Activated CD4-positive, alpha-beta T cell treated with anti-CD3 and anti-CD28 coated beads, Interleukin-2, amount 50 U/mL, for 1 hour (primary cell): ENCODE data around the gene OR10Z1.

Experiments used
- DNase-seq: peaks from one replicate; pipeline ENCODE4 v3.0.0-alpha.2; 2020

The OR10Z1 gene

GRCh38 chr1:158604968-158605367 lies at the start of gene OR10Z1:
Gene OR10Z1 (plus strand): TSS chr1:158605268. CDS start chr1:158606439, 1,171 bp downstream.
- DNase-seq = no peak

- no peak for DNase-seq
These were observed 45.4 kb upstream of the OR10Z1 start for GRCh38 chr1:158559696-158560095.

GRCh38 chr1:158563853-158564252 lies 41.2 kb upstream of the OR10Z1 start:
- no peak for DNase-seq

GRCh38 chr1:158564608-158565007 lies 40.5 kb upstream of the OR10Z1 start:
- DNase-seq = no peak

- DNase-seq = no peak
These were observed 34.6 kb upstream of the OR10Z1 start, which contains the start of gene OR6P1 for GRCh38 chr1:158570480-158570879. Gene OR6P1 (minus strand): TSS chr1:158570580. CDS start chr1:158563604, 6,976 bp downstream.

GRCh38 chr1:158572226-158572625 lies 32.8 kb upstream of the OR10Z1 start:
- no peak for DNase-seq

- DNase-seq = no peak
These were observed 27.5 kb upstream of the OR10Z1 start for GRCh38 chr1:158577561-158577960.

- DNase-seq = no peak
These were observed 25.3 kb upstream of the OR10Z1 start, which contains the start of gene OR10X1 for GRCh38 chr1:158579733-158580132. Gene OR10X1 (minus strand): TSS chr1:158579899. CDS start chr1:158579899, 0 bp downstream.

- DNase-seq = no peak
These were observed 21.1 kb upstream of the OR10Z1 start for GRCh38 chr1:158583962-158584361.

GRCh38 chr1:158586942-158587341 lies 18.1 kb upstream of the OR10Z1 start:
- DNase-seq = no peak

- DNase-seq = no peak
These were observed 4.3 kb upstream of the OR10Z1 start for GRCh38 chr1:158600735-158601134.

GRCh38 chr1:158607296-158607695 lies 2.2 kb downstream of the OR10Z1 start:
- DNase-seq = no peak

GRCh38 chr1:158611916-158612315 lies 6.8 kb downstream of the OR10Z1 start:
- DNase-seq = no peak

GRCh38 chr1:158613764-158614163 lies 8.7 kb downstream of the OR10Z1 start:
- no peak for DNase-seq

GRCh38 chr1:158638146-158638545 lies 33.1 kb downstream of the OR10Z1 start:
- no peak for DNase-seq

GRCh38 chr1:158638904-158639303 lies 33.8 kb downstream of the OR10Z1 start:
- DNase-seq = no peak

- DNase-seq = no peak
These were observed 39.4 kb downstream of the OR10Z1 start for GRCh38 chr1:158644449-158644848.

GRCh38 chr1:158646465-158646864 lies 41.4 kb downstream of the OR10Z1 start:
- DNase-seq = no peak

- no peak for DNase-seq
These were observed 44.0 kb downstream of the OR10Z1 start for GRCh38 chr1:158649052-158649451.

- no peak for DNase-seq
These were observed 47.8 kb downstream of the OR10Z1 start for GRCh38 chr1:158652721-158653334.

GRCh38 chr1:158654086-158654485 lies 49.0 kb downstream of the OR10Z1 start:
- no peak for DNase-seq

- no peak for DNase-seq
These were observed 49.5 kb downstream of the OR10Z1 start for GRCh38 chr1:158654571-158654970.
